Left cardiac atrium (tissue), 4 donors: ENCODE data around the gene MSRB2. TPM values are rescaled to one million over a fixed set of nuclear protein-coding genes. Genes with fewer than 3 reads are reported as not detected.
A peak's percentile ranks its signal among the peaks of the same experiment; 100 is the strongest.
"Not testable (repeated sequence)": the region's sequence is repeated elsewhere in the genome, so short reads cannot be mapped to it uniquely, and the experiment has no call there.

ENCODE experiments used
- ATAC-seq, 2 donors: fragments of 200-7000 bp; cut with Tn5 transposase; one replicate each; pipeline ENCODE4 v1.9.1; 2020; ENCODE audit warnings: mild to moderate bottlenecking in 2 of 2, moderate library complexity in 2 of 2
- DNase-seq: peaks from one replicate; pipeline ENCODE4 v3.0.0-alpha.2; 2020
- intact Hi-C, 2 donors: fragments of 100-400 bp; cut with DNase I; formaldehyde crosslinking; loops; one replicate each; pipeline versions ENCODE4 v1.14.1 to v1.15.1; 2022 to 2023
- long read RNA-seq: library from polyadenylated mRNA; unstranded; transcript quantifications from one replicate; pipeline ENCODE4 v2.0.0, GENCODE V29; 2021
- total RNA-seq, 2 donors: library from RNA; stranded (reverse); fragmentation: NEBNext Ultra II Directional; extraction: Animal tissue kit (Norgen Biotek cat#: 25700); gene quantifications; one replicate each; pipeline ENCODE4 v1.2.1, GENCODE V29; 2021
- donor health status: DM: no; HTN: yes; CAD: no.
- donor health status: DM: no; HTN: yes; CAD: no; lungs with severe emphysema.
- donor health status: DM: yes; HTN: yes; CAD: no.
- donor health status: Dilated cardiomyopathy.

The MSRB2 gene
- 100 to 1,000 TPM in 1 of 2 donors, 10 to 100 TPM in 1; 99.7 to 100 TPM for total RNA-seq
- long read RNA-seq, result 0 reads

DNA sequence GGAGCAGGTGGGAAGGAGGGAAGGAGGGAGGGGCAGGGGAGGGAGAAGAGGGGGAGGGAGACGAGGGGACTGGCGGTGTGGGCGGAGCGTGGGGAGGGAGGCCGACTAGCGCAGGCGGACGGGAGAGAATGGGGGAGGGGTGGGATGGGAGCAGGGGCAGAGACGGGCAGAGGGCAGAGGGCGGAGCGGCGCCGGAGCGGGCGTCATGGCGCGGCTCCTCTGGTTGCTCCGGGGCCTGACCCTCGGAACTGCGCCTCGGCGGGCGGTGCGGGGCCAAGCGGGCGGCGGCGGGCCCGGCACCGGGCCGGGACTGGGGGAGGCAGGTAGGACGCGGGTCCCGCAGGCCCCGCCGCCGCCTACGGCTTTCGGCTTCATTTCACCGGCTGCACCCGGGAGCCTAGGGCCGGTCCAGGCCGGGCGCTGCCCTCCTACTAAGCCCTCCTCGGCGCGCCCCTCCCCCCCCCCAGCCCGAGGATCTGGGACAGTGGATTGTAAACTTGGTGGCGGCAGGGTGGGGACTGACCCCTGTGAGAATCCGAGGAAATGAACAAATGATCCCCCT lies at the start of gene MSRB2:
MSRB2 (plus strand) TSS at position 176 of the 562 bp plus-strand sequence; CDS start at position 206, 30 bp downstream.
- intact Hi-C loops, result no loop called here
- DNase-seq (peak; percentile 94), ATAC-seq (peak; percentile 94 to 95)

DNA sequence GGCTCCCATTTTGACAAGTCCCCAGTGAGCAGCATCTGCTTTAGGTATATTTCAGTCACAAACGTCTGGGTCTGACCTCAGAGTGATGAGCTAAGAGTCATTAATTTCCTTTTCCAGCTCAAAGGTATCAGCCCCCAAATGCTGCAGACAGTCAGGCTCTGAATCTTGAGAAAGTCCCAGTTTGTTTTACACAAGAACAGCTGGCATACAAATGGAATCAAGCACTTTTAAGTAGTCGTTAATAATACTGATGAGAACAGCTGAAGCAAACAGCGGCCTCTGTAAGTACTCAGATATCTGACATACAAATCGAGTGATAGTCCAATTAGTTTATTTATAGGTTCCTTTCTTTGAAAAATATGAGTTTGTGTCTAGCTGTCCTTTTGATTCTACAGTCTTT lies 49.4 kb upstream of the MSRB2 start:
- intact Hi-C loops, result no loop called here
- ATAC-seq (no peak), DNase-seq (no peak)

DNA sequence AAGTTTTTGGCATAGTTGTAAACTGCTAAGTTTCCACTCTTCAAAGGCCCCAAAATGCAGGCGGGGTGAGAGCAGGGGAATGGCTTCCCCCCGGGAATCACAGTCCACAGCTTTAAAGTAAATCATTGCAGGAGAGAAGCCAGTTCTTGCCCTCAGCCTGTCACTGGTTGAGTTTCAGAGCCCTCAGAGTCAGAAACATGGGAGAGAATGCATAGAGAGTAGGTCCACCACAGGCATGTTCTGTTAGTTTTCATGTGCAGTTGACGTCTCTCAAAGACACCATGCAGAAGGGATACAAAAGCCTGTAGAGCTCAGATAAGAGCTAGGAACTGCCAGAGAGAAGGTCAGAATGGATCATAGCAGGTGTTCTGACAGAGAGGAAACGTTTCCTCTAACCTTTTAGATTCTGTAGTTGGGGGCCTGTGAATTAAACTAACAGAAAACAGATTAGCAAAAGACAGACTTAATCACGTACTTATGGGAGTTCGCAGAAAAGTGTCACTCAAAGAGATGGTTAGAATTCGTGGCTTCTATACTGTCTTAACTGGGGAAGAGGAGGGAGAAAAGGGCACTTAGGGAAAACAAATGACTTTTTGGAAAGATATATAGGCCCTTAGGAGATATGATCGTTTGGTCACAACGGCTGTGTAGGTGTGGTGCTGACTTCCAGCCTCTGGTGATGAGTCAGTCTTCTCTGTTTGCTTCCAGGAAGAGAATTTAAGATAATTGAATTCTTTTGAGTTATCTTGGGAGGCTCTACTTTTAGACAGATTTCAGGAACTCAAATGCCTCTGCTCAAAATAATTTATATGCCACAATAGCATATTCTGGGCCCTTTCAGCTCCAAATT lies 48.0 kb upstream of the MSRB2 start:
- ATAC-seq, result peak; percentile 44 to 71
- intact Hi-C loops, result no loop called here
- DNase-seq, result no peak

DNA sequence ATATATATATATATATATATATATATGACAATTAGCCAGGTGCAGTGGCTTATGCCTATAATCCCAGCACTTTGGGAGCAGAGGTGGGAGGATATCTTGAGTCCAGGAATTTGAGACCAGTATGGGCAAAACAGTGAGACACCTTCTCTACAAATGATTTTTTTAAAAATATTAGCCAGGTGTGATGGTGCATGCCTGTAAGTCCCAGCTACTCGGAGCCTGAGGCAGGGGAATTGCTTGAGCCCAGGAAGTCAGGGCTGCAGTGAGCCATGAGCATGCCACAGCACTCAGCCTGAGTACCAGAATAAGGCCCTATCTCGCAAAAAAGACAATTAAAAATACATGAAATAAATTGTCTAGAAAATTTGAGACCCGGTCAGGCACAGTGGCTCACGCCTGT lies 47.2 kb upstream of the MSRB2 start:
- no peak for DNase-seq
- intact Hi-C loops, result no loop called here
- ATAC-seq, result no peak

DNA sequence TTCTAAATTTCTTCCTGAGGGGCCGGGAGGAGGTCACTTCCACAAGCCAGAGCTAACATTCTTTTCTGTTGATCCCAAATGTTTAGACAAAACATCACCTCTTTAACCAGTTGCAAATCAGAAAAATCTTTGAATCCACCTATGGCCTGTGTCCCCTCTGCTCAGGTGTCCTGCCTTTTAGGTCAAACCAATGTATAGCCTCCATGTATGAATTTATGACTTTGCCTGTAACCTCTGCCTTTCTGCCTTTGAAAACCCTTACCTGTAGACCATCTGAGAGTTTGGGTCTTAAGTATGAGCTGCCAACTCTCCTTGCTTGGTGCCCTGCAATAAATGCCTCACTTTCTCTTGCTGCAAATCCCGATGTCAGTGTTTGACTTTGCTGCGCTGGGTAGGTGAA lies 44.1 kb upstream of the MSRB2 start:
- intact Hi-C loops, result no loop called here
- DNase-seq (no peak), ATAC-seq (no peak)

DNA sequence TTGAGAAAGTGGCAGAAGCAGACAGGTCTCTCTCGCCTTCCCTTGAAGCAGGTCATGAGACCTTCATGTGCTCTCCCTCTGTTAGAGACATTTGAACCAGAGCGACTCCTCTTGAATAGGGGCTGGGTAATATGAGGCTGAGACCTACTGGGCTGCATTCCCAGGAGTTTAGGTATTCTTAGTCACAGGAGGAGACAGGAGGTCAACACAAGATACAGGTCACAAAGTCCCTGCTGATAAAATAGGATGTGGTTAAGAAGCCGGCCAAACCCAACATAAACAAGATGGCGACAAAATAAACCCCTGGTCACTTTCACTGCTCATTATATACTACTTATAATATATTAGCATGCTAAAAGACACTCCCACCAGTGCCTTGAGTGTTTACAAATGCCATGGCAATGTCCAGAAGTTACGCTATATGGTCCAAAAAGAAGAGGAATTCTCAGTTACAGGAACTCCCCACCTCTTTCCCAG lies 43.5 kb upstream of the MSRB2 start:
- ATAC-seq (no peak), DNase-seq (no peak)
- intact Hi-C loops, result no loop called here

DNA sequence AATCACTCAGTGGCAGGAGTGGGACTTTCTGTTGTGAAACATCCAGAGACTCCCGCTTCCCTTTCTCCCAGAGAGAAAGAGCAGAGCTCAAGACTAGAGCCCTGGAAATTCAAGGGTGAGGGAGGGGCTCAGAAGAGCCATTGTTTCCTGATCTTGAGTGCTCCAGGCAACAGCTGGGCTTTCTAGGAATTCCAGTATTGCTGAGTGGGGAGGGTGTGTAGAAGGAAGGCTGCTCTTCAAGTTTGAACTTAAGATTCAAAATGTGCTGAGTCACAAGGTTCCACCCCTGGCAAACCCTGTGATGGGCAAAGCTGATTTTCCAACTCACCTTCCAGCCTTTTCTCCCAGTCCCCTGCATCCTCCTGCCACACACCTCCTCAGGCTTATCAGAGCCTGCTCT lies 42.3 kb upstream of the MSRB2 start:
- intact Hi-C loops, result no loop called here
- ATAC-seq (peak in 1 of 2 donors; percentile 30), DNase-seq (no peak)

DNA sequence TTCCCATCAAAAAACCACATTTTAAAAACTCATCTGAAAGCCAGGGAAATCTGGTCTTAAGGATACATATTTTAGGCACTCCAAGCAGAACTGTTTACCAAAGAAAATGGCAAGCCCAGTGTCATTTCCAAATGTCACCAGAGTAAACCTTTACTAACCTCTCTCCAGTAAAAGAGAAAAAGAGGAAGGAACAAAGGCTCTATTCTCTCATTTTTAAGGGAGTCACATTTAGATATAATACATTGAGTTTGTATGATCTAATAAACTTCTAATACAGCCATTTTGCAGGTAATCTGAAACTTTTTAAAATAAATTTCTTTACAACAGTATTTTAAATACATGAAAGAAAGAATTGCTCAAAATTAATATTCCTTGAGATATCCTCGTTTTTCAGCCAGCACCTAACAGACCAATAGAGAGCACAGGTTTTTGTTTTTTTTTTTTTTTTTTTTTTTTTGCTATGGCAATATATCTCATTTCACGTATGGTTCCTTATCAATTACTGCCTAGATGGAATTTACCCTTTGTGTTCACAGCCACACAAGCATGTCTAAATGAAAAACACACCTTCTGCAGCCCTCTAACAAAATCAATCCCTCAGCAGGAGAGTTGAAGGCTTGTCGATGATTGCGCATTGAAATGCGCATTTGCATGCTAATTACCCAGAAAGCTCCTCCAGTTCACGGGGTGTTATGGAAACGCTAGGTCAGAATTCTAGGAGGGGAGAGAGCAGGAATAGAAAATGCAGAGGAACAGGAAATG lies 39.8 kb upstream of the MSRB2 start:
- intact Hi-C loops, result no loop called here
- ATAC-seq, result no peak
- DNase-seq, result no peak

DNA sequence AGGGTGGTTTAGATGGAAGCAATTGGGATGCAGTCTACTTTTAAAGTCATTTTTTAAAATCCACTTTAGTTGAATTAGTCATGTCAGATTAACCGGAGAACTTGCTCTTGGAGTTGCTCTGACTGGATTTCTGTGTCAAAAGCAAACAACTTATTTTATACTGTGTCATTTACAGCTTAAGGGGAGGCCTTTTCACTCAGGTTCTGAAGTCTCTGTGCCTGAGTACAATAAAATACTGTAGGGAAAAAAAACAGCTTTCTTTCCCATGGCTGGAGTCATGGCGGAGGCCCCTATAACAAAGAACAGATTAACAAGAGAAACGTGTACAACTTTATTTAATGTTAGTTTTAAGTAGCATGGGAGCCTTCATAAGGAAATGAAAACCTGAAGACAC lies 39.2 kb upstream of the MSRB2 start:
- ATAC-seq, result no peak
- no peak for DNase-seq
- intact Hi-C loops, result no loop called here

DNA sequence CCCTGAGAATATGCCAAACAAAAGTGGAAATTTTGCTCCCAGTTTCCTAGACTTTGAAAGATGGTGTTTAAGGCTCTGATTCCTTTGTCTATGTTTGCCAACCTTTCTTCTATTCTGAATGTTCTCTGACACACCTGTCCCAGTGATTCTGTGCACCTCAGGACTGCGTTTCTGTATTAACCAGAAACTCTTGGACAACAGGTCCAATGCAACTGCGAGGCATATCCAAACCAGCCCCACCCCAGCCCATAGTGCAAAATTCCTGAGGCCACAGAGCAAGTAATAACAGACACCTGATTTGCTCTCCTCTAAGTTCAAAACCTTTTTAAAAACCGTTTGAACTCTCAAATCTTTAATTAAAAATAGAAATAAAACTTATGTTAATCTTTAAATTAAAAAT lies 37.0 kb upstream of the MSRB2 start:
- intact Hi-C loops, result no loop called here
- ATAC-seq (no peak), DNase-seq (no peak)

DNA sequence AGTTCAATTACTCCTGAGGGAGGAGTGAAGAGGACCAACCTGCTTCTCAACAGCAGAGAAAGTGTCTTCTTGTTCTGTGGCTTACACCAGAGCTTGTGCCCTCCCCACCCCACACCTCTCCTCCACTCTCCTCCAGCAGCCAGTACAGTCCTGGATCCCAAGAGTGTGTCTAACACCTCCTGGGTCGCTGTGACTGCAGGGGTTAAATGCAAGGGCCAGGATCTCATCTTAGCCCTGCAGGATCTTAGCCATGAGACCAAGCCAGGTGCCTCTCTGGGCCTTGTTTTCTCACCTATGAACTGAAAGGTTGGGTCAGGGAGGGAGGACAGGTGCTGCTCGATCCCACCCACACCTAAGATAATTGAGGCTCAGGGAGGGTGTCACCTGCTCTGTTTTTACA lies 34.5 kb upstream of the MSRB2 start:
- no peak for DNase-seq
- intact Hi-C loops, result loop anchor here in 1 of 2 donors (10.0 kb wide), 1 partner anchor 66 kb away; no protein-coding TSS in a partner anchor

DNA sequence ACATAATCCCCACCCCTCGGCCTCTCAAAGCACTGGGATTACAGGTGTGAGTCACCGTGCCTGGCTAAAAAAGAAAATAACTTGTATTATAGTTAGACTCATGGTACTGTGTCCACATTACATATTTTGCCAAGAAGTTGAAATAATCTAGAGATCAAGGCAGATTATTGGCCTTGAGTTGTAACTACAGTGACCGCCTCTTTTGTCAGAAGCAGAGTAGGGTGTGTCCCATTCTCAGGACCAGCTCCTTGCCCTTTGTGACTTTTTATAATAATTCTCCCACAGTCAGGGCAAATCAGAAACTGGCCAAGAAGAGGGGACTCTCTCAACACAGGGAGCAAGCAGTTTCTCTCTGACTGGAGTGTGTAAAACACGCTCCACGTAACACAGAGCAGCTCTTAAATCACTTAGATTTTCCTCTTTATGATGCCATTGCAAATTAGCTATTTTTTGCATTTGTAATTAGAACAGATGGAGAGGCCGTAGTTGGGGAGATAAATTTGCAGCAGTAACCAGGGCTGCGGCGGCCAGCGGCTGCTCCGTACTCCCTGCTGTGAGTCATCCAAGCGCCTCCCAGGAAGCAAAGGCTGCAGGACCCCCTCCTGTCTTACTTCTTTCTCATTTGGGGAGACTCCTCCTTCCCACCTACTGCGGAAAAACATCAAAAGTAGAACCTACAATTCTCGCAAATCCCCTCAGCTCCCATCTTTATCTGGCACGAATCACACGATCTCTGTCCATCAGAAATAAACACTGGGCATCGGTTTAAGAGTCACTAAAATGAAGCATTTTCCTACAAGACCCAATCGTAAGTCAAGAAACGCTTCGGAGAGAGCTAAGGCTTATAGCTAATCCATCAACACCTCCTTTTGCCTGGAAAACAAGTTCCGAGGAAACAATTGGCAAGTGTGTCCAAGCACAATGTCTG lies 32.1 kb upstream of the MSRB2 start:
- ATAC-seq, result peak in 1 of 2 donors; percentile 42
- intact Hi-C loops, result loop anchor here in 1 of 2 donors (10.0 kb wide), 1 partner anchor 69 kb away; no protein-coding TSS in a partner anchor

More for the DNA sequence above, 34.5 kb upstream of the MSRB2 start:
- no peak for ATAC-seq

DNA sequence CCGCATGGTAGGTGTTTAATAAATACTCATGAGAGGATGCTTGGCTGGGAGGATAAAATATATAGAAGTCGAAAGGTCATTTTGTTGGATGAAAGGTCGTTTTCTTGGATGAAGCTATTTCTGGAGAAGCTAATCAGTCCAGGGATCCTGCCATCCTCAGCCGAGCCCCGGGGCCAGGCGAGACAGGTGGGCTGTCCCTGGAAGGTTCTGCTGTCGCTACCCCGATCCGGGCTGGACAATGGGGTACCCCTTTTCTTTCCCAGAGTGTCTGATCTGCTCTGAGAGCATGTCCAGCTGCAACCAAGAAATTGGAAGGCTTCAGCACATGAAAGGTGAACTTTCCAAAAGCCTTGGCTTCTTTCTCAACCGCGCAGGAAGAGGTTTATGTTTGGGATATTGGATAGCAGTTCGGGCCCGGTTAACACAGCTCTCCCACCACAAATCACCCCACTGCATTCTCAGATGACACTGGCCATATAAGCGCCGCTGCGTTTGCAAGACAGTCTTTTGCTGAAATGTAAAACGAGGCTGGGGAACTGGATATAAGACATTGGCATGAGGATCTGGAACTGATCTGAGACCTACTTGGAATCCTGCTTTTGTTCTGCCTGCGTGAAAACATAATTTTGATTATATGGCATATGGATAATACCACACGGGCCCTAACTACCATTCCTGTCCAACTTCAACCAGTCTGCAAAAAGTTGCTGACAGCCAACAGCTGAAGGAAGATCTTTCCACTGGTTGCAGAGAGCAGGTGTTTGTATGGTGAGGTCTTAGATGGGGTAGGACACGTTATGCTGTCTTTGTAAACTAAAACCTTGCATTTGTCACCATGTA lies 31.2 kb upstream of the MSRB2 start:
- DNase-seq, result no peak
- no peak for ATAC-seq
- intact Hi-C loops, result loop anchor here in 1 of 2 donors (10.0 kb wide), 1 partner anchor 69 kb away; no protein-coding TSS in a partner anchor

More for the DNA sequence above, 32.1 kb upstream of the MSRB2 start:
- DNase-seq, result peak; percentile 37

DNA sequence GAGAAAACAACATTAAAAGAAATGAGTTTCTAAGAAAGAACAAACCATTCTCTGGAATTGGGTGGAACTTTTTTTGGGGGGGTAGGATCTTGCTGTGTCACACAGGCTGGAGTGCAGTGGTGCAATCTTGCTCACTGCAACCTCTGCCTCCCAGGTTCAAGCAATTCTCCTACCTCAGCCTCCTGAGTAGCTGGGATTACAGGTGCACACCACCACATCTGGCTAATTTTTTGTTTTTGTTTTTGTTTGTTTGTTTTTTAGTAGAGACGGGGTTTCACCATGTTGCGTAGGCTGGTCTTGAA lies 30.6 kb upstream of the MSRB2 start:
- intact Hi-C loops, result loop anchor here in 1 of 2 donors (10.0 kb wide), 1 partner anchor 70 kb away; no protein-coding TSS in a partner anchor
- not testable (repeated sequence) for ATAC-seq, DNase-seq

DNA sequence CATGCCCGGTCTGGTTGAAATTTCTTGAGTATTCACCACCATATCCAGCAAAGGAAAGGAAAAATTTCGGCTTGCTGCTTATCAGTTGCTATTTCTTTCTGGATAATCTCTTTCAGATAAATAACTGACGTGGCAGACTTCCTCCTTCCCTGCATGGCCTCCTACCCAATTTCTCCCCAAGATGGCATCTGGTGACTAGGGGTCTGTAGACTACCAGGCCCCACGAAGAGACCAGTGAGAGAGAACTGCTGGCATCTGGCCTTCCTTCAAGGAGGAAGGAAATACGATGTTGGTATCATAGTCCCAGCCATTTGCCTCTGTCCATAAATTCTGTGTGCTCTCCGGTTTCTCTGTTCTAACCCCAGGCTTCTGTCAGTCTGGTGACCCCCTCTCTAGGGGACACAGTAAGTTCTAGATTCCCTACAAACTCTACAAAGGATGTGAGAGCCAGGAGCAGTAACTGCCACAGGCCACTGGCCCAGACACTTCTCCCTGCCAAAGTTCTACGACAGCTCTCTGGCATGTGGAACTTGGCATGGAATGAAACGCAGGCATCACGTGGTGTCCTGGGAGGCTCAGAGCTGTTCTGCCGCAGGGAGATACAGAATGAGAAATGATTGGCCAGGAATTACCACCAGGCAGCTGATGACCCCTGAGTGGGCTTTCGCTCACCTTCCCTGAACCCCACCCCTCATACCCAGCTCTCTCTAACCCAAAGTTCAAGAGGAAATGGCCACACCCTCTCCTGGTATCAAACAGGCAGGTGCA lies 30.0 kb upstream of the MSRB2 start:
- ATAC-seq (peak; percentile 95 to 97), DNase-seq (peak; percentile 83)
- intact Hi-C loops, result loop anchor here in 1 of 2 donors (10.0 kb wide), 1 partner anchor 71 kb away; no protein-coding TSS in a partner anchor

DNA sequence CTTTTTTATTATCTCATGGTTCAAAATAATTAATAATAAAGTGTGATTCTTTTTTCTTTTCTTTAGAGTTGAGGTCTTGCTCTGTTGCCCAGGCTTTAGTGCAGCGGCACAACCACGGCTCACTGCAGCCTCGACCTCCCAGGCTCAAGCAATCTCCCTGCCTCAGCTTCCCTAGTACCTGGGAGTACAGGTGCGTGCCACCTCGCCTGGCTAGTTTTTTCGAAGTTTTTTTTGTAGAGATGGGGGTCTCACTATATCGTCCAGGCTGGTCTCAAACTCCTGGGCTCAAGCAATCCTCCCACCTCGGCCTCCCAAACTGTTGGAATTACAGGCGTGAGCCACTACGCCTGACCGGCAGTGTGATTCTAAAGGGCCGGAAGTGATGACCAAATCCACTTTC lies 28.0 kb upstream of the MSRB2 start:
- DNase-seq (no peak), ATAC-seq (no peak)
- intact Hi-C loops, result loop anchor here in 1 of 2 donors (10.0 kb wide), 1 partner anchor 73 kb away; no protein-coding TSS in a partner anchor
